HepG2 (cell line): ENCODE measurements around the gene DNAI2. TPM values are rescaled to one million over a fixed set of nuclear protein-coding genes. Genes with fewer than 3 reads are reported as not detected.

Experiments
- ATAC-seq: fragments of 200-7000 bp; cut with Tn5 transposase; 3 replicates; pipeline ENCODE4 v1.9.1; 2020; ENCODE audit warnings: mild to moderate bottlenecking, moderate library complexity
- BruUV-seq: library from RNA; stranded (reverse); fragments of 400-500 nt; replicated peaks from 2 replicates; lab custom pipeline; 2021; lab: Mats Ljungman, UMichigan
- CTCF ChIA-PET: fragments of 300-600 bp; formaldehyde crosslinking; extraction: SDS; loops from one replicate; lab custom pipeline; 2021; ENCODE audit warnings: low total read pairs, inconsistent platforms, low intra/inter-chr PET ratio; lab: Yijun Ruan, JAX
- POLR2A ChIA-PET: fragments of 350-600 bp; sonication (Branson Sonifier 250); formaldehyde crosslinking; loops from one replicate; lab custom pipeline; 2020; ENCODE audit warnings: antibody characterized with exemption, inconsistent platforms; lab: Yijun Ruan, JAX
- DNase-seq: peaks from one replicate; pipeline ENCODE4 v3.0.0-alpha.2; 2015; ENCODE audit warnings: low spot score
- FAIRE-seq: peaks from 3 replicates; lab custom pipeline; 2011; peaks lifted over from hg19 to GRCh38; lab: Jason Lieb, UNC
- H2AFZ ChIP-seq: one replicate; pipeline ENCODE4 v1.6.1; 2011; ENCODE audit warnings: low read length, inconsistent platforms
- H3K27ac ChIP-seq: fragments of 300-600 bp; 3 replicates; pipeline ENCODE4 v1.8.0; 2011; ENCODE audit warnings: mixed run types, mild to moderate bottlenecking, mixed read lengths, low read length, inconsistent platforms; ENCODE audit not compliant: insufficient read depth; ENCODE audit errors: extremely low read length
- H3K27me3 ChIP-seq, 2 experiments: fragments of 200-600 bp in 1 of 2; 2 replicates in 1 of 2; 3 replicates in 1 of 2; pipeline versions ENCODE4 v1.6.0 to v1.8.0; 2011; ENCODE audit warnings: low read length in 2 of 2, mild to moderate bottlenecking in 2 of 2, moderate library complexity in 2 of 2, inconsistent platforms in 1 of 2; ENCODE audit not compliant: insufficient read depth in 2 of 2, control insufficient read depth in 1 of 2
- H3K36me3 ChIP-seq, 2 experiments: fragments of 200-600 bp in 1 of 2; replicated peaks in 1 of 2; 2 replicates in 1 of 2; 3 replicates in 1 of 2; pipeline versions ENCODE4 v1.5.1 to v1.8.0; 2011; ENCODE audit warnings: low read length in 2 of 2, inconsistent platforms in 1 of 2; ENCODE audit not compliant: insufficient read depth in 2 of 2, control insufficient read depth in 1 of 2
- H3K4me1 ChIP-seq: 2 replicates; pipeline ENCODE4 v1.5.1; 2012; ENCODE audit warnings: low read length, inconsistent platforms; ENCODE audit not compliant: insufficient read depth
- H3K4me2 ChIP-seq: 2 replicates; pipeline ENCODE4 v1.6.0; 2011; ENCODE audit warnings: low read depth, low read length, inconsistent platforms
- H3K4me3 ChIP-seq, 3 experiments: fragments of 200-600 bp in 1 of 3; sonication (generic), shearing (Covaris generic) in 1 of 3; replicated peaks in 1 of 3; 2 replicates each; pipeline ENCODE4 v1.5.1; 2011 to 2016; ENCODE audit warnings: low read length in 3 of 3, inconsistent platforms in 2 of 3, low read depth in 2 of 3, mild to moderate bottlenecking in 2 of 3, control low read depth in 1 of 3, mixed read lengths in 1 of 3; ENCODE audit not compliant: insufficient read depth in 1 of 3
- H3K79me2 ChIP-seq: one replicate; pipeline ENCODE4 v1.6.1; 2011; ENCODE audit warnings: low read length, inconsistent platforms; ENCODE audit not compliant: insufficient read depth
- H3K9ac ChIP-seq: 2 replicates; pipeline ENCODE4 v1.6.0; 2011; ENCODE audit warnings: mild to moderate bottlenecking, low read depth, low read length, inconsistent platforms; ENCODE audit not compliant: insufficient read depth
- H3K9me3 ChIP-seq: 2 replicates; pipeline ENCODE4 v1.5.1; 2012; ENCODE audit warnings: mild to moderate bottlenecking, low read length
- H4K20me1 ChIP-seq: 2 replicates; pipeline ENCODE4 v1.6.0; 2011; ENCODE audit warnings: inconsistent platforms, mild to moderate bottlenecking, low read length, moderate library complexity; ENCODE audit not compliant: insufficient read depth
- ATRX ChIP-seq: sonication (generic); formaldehyde crosslinking; IDR thresholded peaks from 2 replicates; pipeline ENCODE4 v1.4.0; 2020; ENCODE audit warnings: missing genetic modification reagents, borderline replicate concordance
- CBX1 ChIP-seq: IDR thresholded peaks from one replicate; pipeline ENCODE4 v1.6.1; 2016; ENCODE audit warnings: antibody characterized with exemption, low read depth
- CTCF ChIP-seq: sonication (generic); formaldehyde crosslinking; IDR thresholded peaks from 2 replicates; pipeline ENCODE4 v1.5.0; 2020; ENCODE audit warnings: mild to moderate bottlenecking, missing genetic modification reagents, moderate library complexity
- GZF1 ChIP-seq: sonication (generic); formaldehyde crosslinking; IDR thresholded peaks from 2 replicates; pipeline ENCODE4 v1.5.1; 2020; ENCODE audit warnings: mild to moderate bottlenecking, missing genetic modification reagents
- PLRG1 ChIP-seq: fragments of 450-650 bp; conservative IDR thresholded peaks from 2 replicates; pipeline ENCODE4 v1.6.1; 2016
- PTBP1 ChIP-seq: fragments of 200-400 bp; formaldehyde crosslinking; IDR thresholded peaks from 2 replicates; pipeline ENCODE4 v1.6.1; 2018; ENCODE audit warnings: low read length, low read depth; ENCODE audit not compliant: poor library complexity, severe bottlenecking
- SNAI1 ChIP-seq: sonication (generic); formaldehyde crosslinking; IDR thresholded peaks from 2 replicates; pipeline ENCODE4 v1.5.0; 2020; ENCODE audit warnings: mild to moderate bottlenecking, missing genetic modification reagents, borderline replicate concordance
- ZNF280D ChIP-seq: sonication (generic); formaldehyde crosslinking; IDR thresholded peaks from 2 replicates; pipeline ENCODE4 v1.5.1; 2020; ENCODE audit warnings: mild to moderate bottlenecking, missing genetic modification reagents
- ZNF75D ChIP-seq: sonication (generic); formaldehyde crosslinking; IDR thresholded peaks from 2 replicates; pipeline ENCODE4 v1.8.1; 2023; ENCODE audit warnings: missing genetic modification reagents, mild to moderate bottlenecking, borderline replicate concordance
- ZNF768 ChIP-seq: sonication (generic); formaldehyde crosslinking; IDR thresholded peaks from 2 replicates; pipeline ENCODE4 v1.4.0; 2020; ENCODE audit warnings: missing genetic modification reagents
- WGBS: methylation state at CpG from one replicate; pipeline ENCODE4 v1.1.6; 2017; ENCODE audit warnings: low lambda C conversion rate; 5-methylcytosine and 5-hydroxymethylcytosine counted together
- in situ Hi-C: cut with HindIII; loops from 2 replicates; pipeline ENCODE4 v1.10.0; 2017; ENCODE audit warnings: low pct_unique_long_range_greater_than_20kb; ENCODE audit not compliant: extremely low pct_ligation_motif_present
- intact Hi-C: fragments of 100-400 bp; cut with micrococcal nuclease; formaldehyde crosslinking; loops from one replicate; pipeline ENCODE4 v1.10.0; 2022; ENCODE audit not compliant: unreplicated experiment
- polyA plus RNA-seq, 8 experiments: library from polyadenylated mRNA; depleted of rRNA in 3 of 8; stranded (reverse) in 7 of 8; unstranded in 1 of 8; fragments of >200 nt; fragmentation: Illumina TruSeq in 4 of 8; extraction: Trizol in 4 of 8; gene quantifications; 2 replicates each; pipeline versions ENCODE4 v1.2.1 to v1.2.3, GENCODE V29; 2011 to 2016; ENCODE audit warnings: low read depth in 4 of 8, missing spikeins in 1 of 8, mixed read lengths in 1 of 8; ENCODE audit not compliant: insufficient read depth in 1 of 8
- total RNA-seq, 5 experiments: library from RNA; depleted of rRNA; stranded (reverse); fragments of >200 nt; fragmentation: Illumina TruSeq; extraction: Trizol; gene quantifications; 2 replicates each; pipeline ENCODE4 v1.2.3, GENCODE V29; 2016; ENCODE audit warnings: low read depth in 1 of 5

The DNAI2 gene
- total and polyA plus RNA-seq, 2 of the 13 experiments (the other 11 are each of a cell fraction or from before 2014, with no cell fraction given): not detected

GRCh38 chr17:74362810-74363498 lies 88.9 kb downstream of the DNAI2 start:
- no peak for DNase-seq
- Histone ChIP-seq H3K4me1 (no peaks in the 10 kb centered on the region), H3K9ac (no peak overlapping the region), H4K20me1 (no peaks in the 10 kb centered on the region), H3K36me3 (no peaks in the 10 kb centered on the region), H3K4me2 (no peak overlapping the region), H3K4me3 (no peak overlapping the region), H3K27me3 (peaks cover 4 to 57% of the 10 kb centered on the region in 2 experiments; a peak in 4 of 5 replicates), H2AFZ (no peak overlapping the region), H3K27ac (no peak overlapping the region), H3K79me2 (no peaks in the 10 kb centered on the region), H3K9me3 (no peaks in the 10 kb centered on the region)
- BruUV-seq: no TSS peak
- ATAC-seq: no peak
- POLR2A ChIA-PET: no interaction called here
- in situ Hi-C loops: no loop called here
- 56% methylated on average over 6 of the region's 14 CpGs for WGBS
- CTCF ChIA-PET: no interaction called here
- TF ChIP-seq ZNF768 (no peak), ZNF280D (CRISPR knock-in tag) (no peak), ATRX (no peak), PTBP1 (no peak), CTCF (CRISPR knock-in tag) (no peak), CBX1 (no peak), GZF1 (no peak), SNAI1 (no peak), ZNF75D (no peak), PLRG1 (no peak)
- intact Hi-C loops: no loop called here
- FAIRE-seq: no peak

Other genes with a start within 250 kb of the DNAI2 start
- gene RPL38, start 70.6 kb upstream of the DNAI2 start, total RNA-seq (2016; rRNA removed; fragmentation: Illumina TruSeq; extraction: Trizol): 2,370 and 2,621 TPM in 2 replicates
- 2,077 and 2,372 TPM in 2 replicates for gene RPL38, start 70.6 kb upstream of the DNAI2 start, polyA plus RNA-seq (2011; rRNA removed)
- 0.32 and 0.77 TPM in 2 replicates for gene TTYH2, start 60.7 kb upstream of the DNAI2 start, total RNA-seq (2016; rRNA removed; fragmentation: Illumina TruSeq; extraction: Trizol)
- gene TTYH2, start 60.7 kb upstream of the DNAI2 start, polyA plus RNA-seq (2011; rRNA removed): 0.96 and 1.6 TPM in 2 replicates
- not detected in 2 replicates for gene KIF19, start 52.0 kb downstream of the DNAI2 start, total RNA-seq (2016; rRNA removed; fragmentation: Illumina TruSeq; extraction: Trizol)
- not detected in 2 replicates for gene KIF19, start 52.0 kb downstream of the DNAI2 start, polyA plus RNA-seq (2011; rRNA removed)
- not detected in 2 replicates for gene BTBD17, start 87.6 kb downstream of the DNAI2 start, total RNA-seq (2016; rRNA removed; fragmentation: Illumina TruSeq; extraction: Trizol)
- gene BTBD17, start 87.6 kb downstream of the DNAI2 start, polyA plus RNA-seq (2011; rRNA removed): not detected in 2 replicates
- gene GPR142, start 93.3 kb downstream of the DNAI2 start, total RNA-seq (2016; rRNA removed; fragmentation: Illumina TruSeq; extraction: Trizol): not detected in 2 replicates
- not detected in 2 replicates for gene GPR142, start 93.3 kb downstream of the DNAI2 start, polyA plus RNA-seq (2011; rRNA removed)
- gene GPRC5C, start 157.9 kb downstream of the DNAI2 start, total RNA-seq (2016; rRNA removed; fragmentation: Illumina TruSeq; extraction: Trizol): 44.8 and 85.6 TPM in 2 replicates
- 300 and 407 TPM in 2 replicates for gene GPRC5C, start 157.9 kb downstream of the DNAI2 start, polyA plus RNA-seq (2011; rRNA removed)
- gene CD300A, start 192.4 kb downstream of the DNAI2 start, total RNA-seq (2016; rRNA removed; fragmentation: Illumina TruSeq; extraction: Trizol): not detected in 2 replicates
- 0.39 TPM in 1 of 2 replicates, not detected in the other for gene CD300A, start 192.4 kb downstream of the DNAI2 start, polyA plus RNA-seq (2011; rRNA removed)